NCI-H2227 (cell line): ENCODE data around the gene FRS3.
"Not testable (repeated sequence)": the region's sequence is repeated elsewhere in the genome, so short reads cannot be mapped to it uniquely, and the experiment has no call there.

Experiments used
- DNase-seq: peaks from one replicate; lab custom pipeline; 2025; ENCODE audit not compliant: unreplicated experiment; lab: John Stamatoyannopoulos, UW

The FRS3 gene, protein sequence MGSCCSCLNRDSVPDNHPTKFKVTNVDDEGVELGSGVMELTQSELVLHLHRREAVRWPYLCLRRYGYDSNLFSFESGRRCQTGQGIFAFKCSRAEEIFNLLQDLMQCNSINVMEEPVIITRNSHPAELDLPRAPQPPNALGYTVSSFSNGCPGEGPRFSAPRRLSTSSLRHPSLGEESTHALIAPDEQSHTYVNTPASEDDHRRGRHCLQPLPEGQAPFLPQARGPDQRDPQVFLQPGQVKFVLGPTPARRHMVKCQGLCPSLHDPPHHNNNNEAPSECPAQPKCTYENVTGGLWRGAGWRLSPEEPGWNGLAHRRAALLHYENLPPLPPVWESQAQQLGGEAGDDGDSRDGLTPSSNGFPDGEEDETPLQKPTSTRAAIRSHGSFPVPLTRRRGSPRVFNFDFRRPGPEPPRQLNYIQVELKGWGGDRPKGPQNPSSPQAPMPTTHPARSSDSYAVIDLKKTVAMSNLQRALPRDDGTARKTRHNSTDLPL

DNA sequence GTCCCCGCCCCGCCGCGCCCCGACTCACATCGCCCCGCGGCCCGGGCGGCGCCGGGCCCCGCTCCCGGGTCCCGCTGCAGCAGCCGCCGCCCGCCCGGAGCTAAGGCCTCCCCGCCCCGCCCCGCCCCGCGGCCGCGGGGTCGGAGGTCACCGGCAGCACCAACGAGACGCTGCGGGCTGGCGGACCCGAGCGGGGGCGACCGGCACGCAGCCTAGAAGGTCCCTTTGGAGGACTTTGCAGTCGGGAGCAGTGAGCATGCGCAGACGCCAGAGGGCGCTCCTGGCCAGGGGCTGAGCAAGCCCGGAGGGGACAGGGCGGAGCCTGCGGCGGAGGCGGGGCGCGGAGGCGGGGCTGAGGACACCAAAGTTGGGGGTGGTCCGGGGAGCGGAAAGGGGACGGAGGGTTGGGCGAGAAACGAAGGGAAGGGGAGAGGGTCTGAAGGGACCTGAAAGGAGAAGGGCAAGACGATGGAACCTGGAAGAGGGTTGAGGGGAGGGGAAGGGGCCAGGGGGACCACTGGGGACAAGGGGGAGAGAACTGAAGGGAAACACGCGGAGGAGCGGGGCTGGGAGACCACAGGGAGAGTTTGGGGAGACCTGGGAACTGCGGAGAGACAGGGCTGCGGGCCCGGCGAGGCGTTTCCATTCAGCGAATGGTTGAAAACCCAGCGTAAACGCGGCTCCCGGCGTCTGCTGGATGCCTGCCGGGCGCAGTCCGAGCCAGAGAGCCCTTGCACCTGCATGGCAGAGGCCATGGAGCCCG lies at the start of gene FRS3:
Gene FRS3 (minus strand): TSS at position 113 of the 763 bp plus-strand sequence. CDS start 2,913 bp downstream, outside the sequence.
- DNase-seq = peak; percentile 97

DNA sequence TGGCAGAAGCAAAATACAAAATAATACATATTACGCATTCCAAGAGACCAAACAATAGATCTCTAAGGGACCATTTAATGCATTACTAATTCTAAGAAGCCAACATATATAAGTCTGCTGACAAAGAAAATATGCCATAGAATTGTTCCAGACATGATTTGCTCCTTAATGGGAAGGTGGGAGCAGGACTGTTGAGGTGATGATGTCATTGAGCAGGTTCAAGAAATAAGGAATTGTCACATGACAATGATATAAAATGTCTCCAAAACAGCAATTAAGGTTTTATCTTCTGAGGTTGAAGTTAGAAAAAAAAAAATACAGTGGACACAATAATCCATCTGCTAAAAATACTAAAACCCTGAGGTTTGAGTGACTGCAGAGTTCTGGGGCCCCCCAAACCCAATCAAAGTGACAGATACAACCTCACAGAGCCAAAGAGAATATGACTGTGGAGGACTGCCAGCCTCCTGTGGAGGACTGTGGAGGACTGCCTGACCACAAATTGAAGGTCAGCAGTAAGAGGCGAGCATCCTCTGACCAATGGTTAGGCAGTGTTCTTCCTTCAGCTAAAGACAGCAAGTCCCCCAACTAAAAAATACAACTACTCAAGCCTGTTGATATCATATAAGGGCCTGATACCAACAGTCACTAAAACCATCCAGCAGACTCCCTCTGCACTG lies 46.8 kb upstream of the FRS3 start:
- no peak for DNase-seq

DNA sequence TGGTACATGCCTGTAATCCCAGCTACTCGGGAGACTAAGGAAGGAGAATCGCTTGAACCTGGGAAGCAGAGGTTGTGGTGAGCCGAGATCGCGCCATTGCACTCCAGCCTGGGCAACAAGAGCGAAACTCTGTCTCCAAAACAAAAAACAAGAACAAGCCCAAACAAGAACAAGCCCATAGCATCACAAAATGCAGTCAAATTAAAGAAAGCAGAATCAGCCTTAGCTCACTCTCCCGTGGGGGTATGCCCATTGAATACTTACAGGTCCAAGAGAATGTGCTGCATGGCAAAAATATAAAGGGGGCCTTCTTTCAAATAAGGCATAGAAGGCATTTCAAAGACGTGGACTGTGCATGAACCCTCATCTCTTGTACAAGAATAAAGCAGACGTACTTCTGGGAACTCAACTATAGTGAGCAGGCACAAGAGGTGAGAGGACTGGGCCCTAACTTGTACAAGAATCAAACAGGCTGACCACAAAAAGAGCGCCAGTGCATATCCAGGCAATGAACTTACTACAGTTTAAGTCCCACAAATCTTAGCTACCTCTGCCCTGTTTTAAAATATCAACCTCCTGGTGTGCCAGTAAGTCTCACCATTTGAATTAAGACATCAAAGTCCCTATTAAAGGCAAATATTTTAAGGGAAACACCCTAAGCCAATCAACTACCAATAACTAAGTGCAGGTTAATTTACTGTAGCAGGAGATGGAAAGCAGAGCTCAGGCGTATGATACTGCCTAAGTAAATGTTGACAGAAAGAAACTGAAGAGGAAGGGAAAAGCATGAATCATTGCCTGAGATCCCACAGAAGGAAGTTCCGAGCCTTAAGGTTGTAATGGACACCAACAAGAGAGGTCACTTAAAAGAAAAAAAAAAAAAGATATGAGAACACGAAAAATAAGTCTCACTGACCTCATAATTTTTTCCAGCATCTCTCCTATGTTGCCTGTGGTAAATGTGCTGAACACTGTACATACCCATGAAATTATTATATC lies 45.2 kb upstream of the FRS3 start:
- DNase-seq = no peak

GRCh38 chr6:41823178-41823577 lies 43.5 kb upstream of the FRS3 start:
- DNase-seq = no peak

DNA sequence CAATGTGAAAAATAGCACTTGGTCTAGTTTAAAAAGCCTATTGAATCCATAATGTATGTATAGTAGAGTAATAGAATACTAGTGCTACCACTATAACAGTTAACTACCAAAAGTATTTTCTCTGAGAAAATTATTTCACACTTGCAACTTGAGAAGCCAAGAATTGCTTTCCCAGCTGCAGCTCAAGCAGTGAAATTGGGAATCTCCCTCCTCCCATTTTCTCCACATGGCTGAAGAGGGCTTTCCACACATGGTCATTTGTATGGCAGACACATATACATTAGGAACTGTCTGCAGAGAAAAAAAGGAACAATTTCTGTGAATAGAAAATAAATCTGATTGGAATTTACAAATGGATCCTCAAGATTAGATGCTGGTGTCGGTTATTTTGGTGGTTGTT lies 42.3 kb upstream of the FRS3 start:
- no peak for DNase-seq

DNA sequence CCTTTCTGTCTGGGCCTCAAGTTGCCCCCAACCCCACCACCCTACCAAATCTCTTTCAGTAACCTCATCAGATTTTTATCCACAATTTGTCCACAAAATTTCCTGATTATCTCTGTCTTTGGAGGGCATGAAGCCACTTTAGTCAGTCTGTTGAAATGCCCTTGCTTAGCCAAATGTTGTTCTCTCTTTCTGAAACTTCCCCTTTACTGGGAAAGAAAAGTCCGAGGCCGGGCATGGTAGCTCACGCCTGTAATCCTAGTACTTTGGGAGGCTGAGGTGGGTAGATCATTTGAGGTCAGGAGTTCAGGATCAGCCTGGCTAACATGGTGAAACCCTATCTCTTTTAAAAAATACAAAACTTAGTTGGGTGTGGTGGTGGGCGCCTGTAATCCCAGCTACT lies 41.6 kb upstream of the FRS3 start:
- no peak for DNase-seq

- no peak for DNase-seq
Observed at GRCh38 chr6:41818271-41819054, 38.8 kb upstream of the FRS3 start.

- DNase-seq = peak; percentile 1
Observed at GRCh38 chr6:41815587-41815986, 35.9 kb upstream of the FRS3 start.

DNA sequence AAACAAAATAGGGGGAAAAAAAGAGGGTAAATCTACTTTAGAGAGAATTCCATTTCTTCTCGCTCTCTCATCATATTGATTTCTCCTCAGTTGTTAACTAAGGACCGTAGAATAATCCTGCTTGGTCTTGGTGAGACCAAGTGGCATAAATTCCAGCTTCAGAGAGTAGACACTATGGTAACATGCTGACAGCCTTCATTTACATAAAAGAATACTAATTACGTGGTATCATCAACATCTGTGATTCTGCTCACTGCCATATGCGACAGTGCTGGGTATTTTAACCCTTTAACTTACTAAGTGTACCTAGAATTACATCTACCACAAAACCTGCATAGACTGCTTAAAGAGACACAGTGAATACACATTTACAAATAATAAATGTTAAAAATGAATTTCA lies 34.9 kb upstream of the FRS3 start:
- DNase-seq = no peak

DNA sequence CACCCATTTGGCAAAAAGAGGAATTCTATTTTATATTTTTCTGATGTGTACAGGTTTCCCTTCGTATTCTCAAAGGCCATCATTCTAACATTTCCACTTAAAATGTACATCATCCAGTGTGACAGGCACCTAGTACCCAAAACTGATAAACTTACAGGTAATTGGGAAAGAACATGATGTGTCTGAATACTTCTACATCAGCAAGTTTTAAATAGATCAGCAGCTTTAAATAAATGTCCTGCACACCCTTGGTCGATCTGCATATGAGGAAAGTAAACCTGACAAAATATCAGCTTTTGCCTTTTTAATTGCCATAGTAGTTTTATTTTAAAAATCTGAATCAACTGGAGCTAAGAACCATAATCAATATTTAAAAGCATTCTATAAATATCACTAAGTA lies 34.3 kb upstream of the FRS3 start:
- DNase-seq = no peak

GRCh38 chr6:41813469-41813868 lies 33.8 kb upstream of the FRS3 start:
- no peak for DNase-seq

DNA sequence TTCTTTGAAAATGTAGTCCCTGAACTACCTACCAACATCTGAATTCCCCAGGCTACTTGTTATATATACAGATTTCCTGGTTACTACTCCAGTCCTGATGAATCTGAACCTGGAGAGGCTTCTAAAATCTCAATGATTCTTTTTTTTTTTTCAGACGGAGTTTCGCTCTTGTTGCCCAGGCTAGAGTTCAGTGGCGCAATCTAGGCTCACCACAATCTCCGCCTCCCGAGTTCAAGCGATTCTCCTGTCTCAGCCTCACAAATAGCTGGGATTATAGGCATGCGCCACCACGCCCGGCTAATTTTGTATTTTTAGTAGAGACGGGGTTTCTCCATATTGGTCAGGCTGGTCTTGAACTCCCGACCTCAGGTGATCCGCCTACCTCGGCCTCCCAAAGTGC lies 32.2 kb upstream of the FRS3 start:
- not testable (repeated sequence) for DNase-seq

DNA sequence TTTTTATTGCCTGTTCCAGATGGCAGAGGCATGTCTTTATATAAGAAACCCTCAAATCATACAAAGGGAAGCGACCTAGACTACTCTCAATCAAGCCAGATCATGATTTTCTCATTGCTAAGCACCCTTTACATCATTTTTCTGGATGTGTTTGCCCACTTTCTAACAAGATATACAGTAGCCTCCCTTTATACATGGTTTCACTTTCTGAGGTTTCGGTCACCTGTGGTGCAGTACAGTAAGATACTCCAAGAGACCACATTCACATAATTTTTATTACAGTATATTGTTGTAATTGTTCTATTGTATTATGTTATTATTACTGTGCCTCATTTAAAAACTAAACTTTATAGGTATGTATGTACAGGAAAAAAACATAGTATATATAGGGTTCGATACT lies 31.4 kb upstream of the FRS3 start:
- DNase-seq = no peak

DNA sequence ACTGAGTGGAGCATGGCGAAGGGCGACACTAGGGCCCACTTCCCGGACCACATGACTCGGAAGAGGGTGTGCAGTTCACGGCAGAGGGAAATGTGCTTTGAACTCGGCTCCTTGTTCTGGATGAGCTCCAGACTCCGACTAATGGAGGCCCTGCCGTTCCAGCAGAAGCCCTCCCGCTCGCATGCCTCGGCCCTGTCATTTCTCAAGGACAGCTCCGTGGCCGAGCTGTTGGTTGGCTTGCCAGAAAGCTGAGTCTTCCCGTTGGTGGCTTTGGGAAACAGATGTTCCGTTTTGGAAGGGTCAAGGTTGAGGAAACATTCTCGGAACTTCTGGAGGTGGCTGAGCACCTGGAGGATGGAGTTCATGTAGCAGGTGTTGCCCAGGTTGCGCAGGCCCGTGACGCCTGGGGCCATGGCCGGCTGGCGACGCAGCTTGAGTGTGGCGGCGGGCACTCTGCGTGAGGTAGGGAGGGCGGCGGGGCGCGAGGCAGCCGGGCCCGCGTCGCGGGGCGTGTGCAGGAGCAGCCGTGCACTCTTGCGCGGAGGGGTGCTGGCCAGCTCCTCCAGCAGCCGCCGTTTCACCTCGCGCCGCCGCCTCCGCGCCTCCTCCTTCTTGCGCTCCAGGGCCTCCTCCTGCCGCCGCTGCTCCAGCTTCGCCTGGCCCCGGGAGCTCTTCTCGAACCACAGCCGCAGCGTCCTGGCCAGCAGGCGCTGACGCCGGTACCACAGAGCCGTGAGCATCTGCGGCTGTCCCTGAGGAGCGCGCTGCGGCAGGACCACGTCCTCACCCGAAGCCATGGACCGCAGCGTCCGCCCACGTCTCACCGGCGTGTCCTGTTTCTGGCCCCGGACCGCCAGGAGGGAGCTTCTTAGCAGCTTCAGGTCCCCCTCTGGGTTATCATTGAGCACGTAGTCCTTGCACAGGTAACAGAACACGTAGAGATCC lies 26.4 kb upstream of the FRS3 start:
- no peak for DNase-seq

DNA sequence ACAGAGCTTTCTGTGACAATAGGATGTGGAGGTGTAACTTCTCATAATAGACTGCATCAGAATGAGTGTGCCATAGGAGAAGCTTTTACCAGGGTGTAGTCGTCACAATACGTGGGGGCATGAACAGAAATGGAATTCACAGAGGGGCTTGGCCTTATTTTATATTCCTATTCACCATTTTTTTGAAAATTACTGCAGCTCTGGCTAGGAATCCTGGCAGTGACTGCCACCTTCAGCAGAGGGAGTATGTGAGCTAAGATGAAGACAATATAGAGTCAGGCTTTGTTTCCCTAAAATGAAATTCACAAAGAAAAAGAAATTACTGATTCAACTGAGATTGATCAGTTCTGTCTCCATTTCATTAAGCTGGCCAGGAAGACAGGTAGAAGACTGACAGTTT lies 21.7 kb upstream of the FRS3 start:
- peak; percentile 0 for DNase-seq

- DNase-seq = no peak
Observed at GRCh38 chr6:41799559-41799911, 19.8 kb upstream of the FRS3 start.

- DNase-seq = no peak
Observed at GRCh38 chr6:41798901-41799558, 19.3 kb upstream of the FRS3 start.

DNA sequence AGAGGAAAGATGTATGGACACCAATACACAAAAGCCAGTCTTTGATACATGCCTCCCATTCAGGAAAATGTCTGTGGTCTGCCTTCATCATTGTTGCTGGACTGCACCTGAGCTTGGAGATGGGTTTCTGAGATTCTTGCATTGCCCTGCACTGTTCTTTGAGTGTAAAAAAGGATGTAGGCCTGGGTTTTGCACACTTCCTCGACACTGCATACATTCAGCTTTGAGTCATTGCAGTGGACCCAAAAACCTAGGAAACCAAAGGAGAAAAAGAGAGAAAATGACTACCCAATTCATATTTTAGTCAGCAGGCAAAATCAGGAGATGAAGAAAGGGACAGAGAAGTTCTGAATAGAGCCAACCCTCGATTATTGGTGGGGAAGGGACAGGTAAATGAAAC lies 16.8 kb upstream of the FRS3 start:
- no peak for DNase-seq
